Posterior vena cava (tissue), 2 donors: ENCODE results near the gene PRORP. TPM values are rescaled to one million over a fixed set of nuclear protein-coding genes. Genes with fewer than 3 reads are reported as not detected.
"Not testable (repeated sequence)": the region's sequence is repeated elsewhere in the genome, so short reads cannot be mapped to it uniquely, and the experiment has no call there.

ENCODE experiments used
- DNase-seq: peaks from one replicate; pipeline ENCODE4 v3.0.0-alpha.2; 2020; ENCODE audit warnings: low spot score
- intact Hi-C, 2 donors: fragments of 100-400 bp; cut with DNase I; formaldehyde crosslinking; loops; one replicate each; pipeline versions ENCODE4 v1.14.1 to v1.14.2; 2022 to 2023
- long read RNA-seq, 2 donors: library from polyadenylated mRNA; unstranded; transcript quantifications; one replicate each; pipeline ENCODE4 v2.0.0, GENCODE V29; 2020 to 2021
- total RNA-seq, 2 donors: library from RNA; stranded (reverse); fragmentation: NEBNext Ultra II Directional; extraction: Animal tissue kit (Norgen Biotek cat#: 25700); gene quantifications; one replicate each; pipeline ENCODE4 v1.2.1, GENCODE V29; 2021
- donor health status: DM: yes; HTN: yes; CAD: no.
- donor health status: DM: yes; HTN: yes; CAD: no.

Gene PRORP
- 10 to 100 TPM; 19.1 to 21.7 TPM for total RNA-seq
- long read RNA-seq, donor 1, partial matches to known transcripts = 0 of 2 reads
- long read RNA-seq, donor 1, other reads (novel, unspliced or antisense) = 0 of 2 reads
- long read RNA-seq, donor 2, partial matches to known transcripts = 3 of 11 reads
- long read RNA-seq, donor 2, other reads (novel, unspliced or antisense) = 1 of 11 reads

DNA sequence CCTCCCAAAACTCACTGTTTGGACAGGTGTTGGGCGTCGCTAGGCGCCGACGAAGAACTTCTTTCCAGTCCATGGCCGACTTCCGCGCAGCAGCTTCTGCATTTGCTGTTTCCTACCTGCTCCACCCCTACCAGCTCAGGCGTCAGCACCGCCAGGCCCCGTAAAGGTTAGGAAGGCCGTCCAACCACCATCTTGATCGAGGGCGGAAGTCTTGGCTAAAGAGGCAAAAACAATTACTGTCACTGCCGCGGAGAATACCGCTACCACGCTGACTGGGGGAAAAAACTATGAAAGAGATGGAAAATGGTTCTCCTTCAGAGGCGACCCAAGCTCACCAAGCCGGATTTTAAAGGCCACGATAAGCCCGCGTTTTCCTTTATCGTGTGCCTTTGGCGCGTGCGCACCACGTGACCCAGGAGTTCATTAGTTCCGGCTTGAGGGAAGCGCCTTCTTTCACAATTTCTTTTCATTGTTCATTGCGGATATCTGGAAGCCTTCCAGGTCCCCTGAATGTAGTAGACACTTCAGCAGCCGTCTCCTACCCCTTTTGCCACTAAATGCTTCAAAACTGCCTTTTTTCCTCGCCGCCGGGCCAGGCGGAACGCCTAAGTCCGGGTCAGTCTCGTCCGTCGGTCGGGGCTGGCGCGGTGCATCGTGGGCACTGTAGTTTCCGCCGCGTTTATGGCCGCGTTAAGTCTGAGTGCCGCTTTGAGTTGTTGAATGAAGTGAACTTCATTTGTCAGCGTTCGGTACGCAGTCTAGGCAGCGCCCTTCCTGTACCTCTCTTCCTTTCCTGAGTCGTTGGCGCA is at the start of gene PRORP, which contains the start of gene PPP2R3C:
TSS of gene PRORP (plus strand) at position 666 of the 809 bp plus-strand sequence. CDS start 694 bp downstream, outside the sequence.
TSS of gene PPP2R3C (minus strand) at position 104 of the 809 bp plus-strand sequence. CDS start at position 73, 31 bp downstream.
- intact Hi-C loops = loop anchor here in 1 of 2 donors (10.0 kb wide), 1 partner anchor 293 kb away; no protein-coding TSS in a partner anchor

GRCh38 chr14:35073486-35073885 is 48.9 kb upstream of the PRORP start:
- intact Hi-C loops = no loop called here
- no peak for DNase-seq

More for the DNA sequence above, at the start of gene PRORP, which contains the start of gene PPP2R3C:
- DNase-seq = peak; percentile 97

GRCh38 chr14:35078082-35078481 is 44.3 kb upstream of the PRORP start:
- no peak for DNase-seq
- intact Hi-C loops = no loop called here

DNA sequence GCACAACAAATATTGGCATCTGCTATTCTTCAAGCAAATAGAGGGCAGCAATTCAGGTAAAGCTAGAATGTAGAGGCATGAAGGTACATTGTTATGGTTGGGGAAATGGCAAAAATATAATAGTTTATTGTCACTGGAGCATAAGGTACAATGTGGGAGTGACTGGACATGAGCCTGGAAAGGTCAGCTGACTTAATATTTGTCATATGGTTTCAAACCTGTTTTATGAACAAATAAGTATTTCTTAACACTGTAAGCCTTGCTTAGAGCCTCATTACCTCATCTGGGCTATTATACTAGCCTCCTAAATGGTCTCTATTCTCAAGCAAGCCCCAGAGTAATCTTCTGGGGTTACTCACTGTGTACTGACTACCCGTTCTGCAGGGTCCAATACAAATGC is 42.6 kb upstream of the PRORP start:
- intact Hi-C loops = no loop called here
- DNase-seq = no peak

GRCh38 chr14:35083530-35084150 is 38.7 kb upstream of the PRORP start:
- intact Hi-C loops = no loop called here
- no peak for DNase-seq

DNA sequence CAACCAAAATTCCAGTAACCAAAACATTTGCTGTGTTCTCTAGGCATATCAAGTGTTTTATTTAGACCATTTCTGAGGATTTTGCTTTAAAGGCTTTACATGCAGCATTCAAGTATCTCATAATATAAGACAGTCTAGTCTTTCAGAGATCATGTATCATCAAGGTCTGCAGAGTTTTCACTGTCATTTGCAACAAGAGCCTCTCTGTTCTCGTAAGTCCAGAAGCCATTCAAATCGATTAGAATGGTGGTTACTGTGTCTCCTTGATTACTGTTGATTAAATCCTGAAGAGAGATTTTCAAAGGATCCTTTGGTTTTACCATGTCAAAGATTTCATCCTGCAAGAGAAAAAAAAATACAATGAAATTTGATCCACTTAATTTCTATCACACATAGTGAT is 36.9 kb upstream of the PRORP start:
- DNase-seq = no peak
- intact Hi-C loops = no loop called here

- no peak for DNase-seq
- intact Hi-C loops = no loop called here
Observed at GRCh38 chr14:35088514-35088913, 33.8 kb upstream of the PRORP start.

DNA sequence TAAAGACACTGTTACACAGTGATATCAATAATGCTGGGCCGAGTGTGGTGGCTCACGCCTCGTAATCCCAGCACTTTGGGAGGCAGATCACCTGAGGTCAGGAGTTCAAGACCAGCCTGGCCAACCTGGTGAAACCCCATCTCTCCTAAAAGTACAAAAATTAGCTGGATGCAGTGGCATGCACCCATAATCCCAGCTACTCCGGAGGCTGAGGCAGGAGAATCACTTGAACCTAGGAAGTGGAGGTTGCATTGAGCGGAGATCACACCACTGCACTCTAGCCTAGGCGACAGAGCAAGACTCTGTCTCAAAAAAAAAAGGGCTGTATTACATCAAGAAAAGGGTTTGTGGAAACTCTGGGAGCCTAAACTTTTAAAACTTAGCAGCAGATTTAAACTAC is 27.7 kb upstream of the PRORP start:
- DNase-seq, intact Hi-C loops: not testable (repeated sequence)

- no peak for DNase-seq
- intact Hi-C loops = no loop called here
Observed at GRCh38 chr14:35107866-35108265, 14.5 kb upstream of the PRORP start.

DNA sequence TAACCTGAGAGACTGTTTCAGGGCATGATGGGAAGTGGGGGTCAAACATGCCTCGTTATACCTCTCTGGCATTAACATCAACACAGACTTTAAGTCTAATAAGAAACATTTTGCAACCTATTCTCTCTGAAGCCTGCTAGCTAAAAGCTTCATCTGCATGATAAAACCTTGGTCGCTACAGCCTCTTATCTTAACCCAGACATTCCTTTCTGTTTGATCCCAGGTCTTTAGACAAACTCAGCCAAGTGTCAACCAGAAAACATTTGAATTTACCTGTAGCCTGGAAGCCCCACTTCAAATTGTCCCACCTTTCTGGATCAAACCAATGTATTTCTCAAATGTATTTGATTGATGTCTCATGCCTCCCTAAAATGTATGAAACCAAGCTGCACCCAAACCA is 9.7 kb upstream of the PRORP start:
- no peak for DNase-seq
- intact Hi-C loops = no loop called here

- intact Hi-C loops = no loop called here
- DNase-seq = no peak
Observed at GRCh38 chr14:35113308-35113950, 8.9 kb upstream of the PRORP start.

DNA sequence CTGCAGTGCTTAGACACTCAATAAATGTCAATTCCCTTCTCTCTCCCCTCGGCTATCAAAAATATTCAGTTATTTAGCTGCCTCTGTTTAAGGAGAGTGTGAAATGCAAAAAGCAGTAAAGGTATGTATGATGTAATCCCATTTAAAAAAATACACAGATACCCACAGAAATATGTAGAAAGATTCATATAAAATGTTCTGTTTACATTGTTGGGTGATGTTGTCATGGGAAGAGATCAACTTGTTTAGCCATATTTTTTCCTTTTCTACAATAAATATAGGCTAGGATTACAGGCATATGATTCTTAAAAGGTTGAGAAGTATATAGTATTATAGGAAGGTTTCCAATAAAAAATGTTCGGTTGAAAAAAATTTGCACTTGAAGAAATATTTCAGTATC is 8.3 kb upstream of the PRORP start:
- no peak for DNase-seq
- intact Hi-C loops = no loop called here

GRCh38 chr14:35116242-35116641 is 6.1 kb upstream of the PRORP start:
- intact Hi-C loops = no loop called here
- DNase-seq = no peak

DNA sequence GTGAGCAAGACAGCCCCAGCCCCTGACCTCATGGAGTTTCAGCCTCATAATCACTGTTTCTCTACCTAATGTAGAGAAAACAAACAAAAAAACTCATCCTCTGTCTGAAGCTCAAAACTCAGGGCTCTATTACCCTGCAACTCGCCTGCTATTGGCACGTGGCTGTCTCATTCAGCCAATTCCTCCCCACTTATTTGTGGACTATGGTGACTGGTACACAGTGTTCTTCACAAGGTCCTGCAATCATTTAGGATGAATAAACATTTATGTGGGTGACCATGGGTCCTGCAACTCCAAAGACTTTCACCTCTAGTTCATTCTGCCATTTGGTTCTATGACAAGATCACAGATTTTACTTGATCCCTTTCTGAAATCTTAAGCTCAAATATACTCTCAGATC is 5.2 kb upstream of the PRORP start:
- no peak for DNase-seq
- intact Hi-C loops = no loop called here

DNA sequence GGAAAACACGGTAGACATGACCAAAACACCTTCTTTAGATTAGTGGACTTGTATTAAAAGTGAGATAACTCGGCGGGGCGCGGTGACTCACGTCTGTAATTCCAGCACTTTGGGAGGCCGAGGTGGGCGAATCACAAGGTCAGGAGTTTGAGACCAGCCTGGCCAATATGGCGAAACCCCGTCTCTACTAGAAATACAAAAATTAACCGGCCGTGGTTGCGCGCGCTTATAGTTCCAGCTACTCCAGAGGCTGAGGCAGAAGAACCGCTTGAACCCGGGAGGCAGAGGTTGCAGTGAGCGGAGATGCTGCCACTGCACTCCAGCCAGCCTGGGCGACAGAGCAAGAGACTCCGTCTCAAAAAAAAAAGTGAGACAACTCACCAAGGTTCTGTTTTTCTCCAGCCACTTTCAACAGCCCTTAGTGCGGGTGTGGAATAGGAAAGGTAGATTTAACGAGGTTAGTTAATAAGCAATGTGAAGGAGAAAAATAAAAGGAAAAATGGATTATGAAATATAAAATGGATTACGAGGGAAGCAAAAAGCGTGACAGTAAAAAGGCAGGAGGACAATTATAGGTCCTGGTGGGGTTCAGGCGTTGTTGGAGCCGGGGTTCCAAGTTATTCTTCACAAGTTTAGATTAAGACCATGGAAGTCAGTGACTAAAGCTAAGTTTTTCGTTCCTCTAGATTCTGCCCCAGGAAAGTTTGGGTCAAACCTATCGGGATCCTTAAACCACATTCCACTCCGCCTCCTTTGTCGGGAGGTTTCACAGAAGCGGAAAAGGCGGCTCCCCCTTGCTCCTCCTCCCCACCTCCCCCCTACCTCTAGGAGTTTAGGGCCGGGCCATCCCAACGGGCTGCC is 1.1 kb upstream of the PRORP start:
- no peak for DNase-seq
- intact Hi-C loops = loop anchor here in 1 of 2 donors (10.0 kb wide), 1 partner anchor 294 kb away; no protein-coding TSS in a partner anchor

DNA sequence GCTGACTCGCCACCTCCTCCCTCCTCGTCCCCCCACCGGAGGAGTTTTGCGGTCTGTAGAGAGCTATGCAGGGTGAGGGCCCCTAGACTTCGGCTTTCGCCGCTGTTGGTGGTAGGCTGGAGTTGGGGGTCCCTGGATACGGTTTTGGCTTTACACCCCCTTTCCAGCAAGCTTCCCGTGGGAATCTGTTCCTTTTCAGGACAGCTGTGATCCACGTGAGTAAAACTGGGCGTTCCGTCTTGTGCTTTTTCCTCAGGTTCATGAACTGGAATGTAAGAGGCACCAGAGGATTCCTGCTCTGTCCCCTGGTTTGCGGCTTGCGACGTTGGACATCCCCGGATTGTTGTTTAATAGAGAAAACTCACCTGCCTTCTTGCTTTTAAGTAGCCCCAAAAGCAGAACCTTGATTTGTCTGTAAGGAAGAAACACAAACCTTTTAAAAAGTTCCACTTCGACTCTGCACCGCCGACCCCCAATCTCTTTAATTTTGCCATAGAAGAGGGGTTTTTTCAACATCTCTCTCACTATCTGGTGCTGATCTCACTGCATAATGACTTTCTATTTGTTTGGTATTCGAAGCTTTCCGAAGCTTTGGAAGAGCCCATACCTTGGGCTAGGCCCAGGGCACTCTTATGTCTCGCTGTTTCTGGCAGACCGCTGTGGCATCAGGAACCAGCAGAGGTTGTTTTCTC is 490 bp downstream of the PRORP start:
- intact Hi-C loops = loop anchor here in 1 of 2 donors (10.0 kb wide), 1 partner anchor 292 kb away; no protein-coding TSS in a partner anchor

GRCh38 chr14:35123388-35123703 is 994 bp downstream of the PRORP start:
- DNase-seq = no peak
- intact Hi-C loops = loop anchor here in 1 of 2 donors (10.0 kb wide), 1 partner anchor 291 kb away; no protein-coding TSS in a partner anchor

More for the DNA sequence above, 490 bp downstream of the PRORP start:
- no peak for DNase-seq

- no peak for DNase-seq
- intact Hi-C loops = loop anchor here in 1 of 2 donors (10.0 kb wide), 1 partner anchor 291 kb away; no protein-coding TSS in a partner anchor
Observed at GRCh38 chr14:35124127-35124526, 1.8 kb downstream of the PRORP start.
